Upper lobe of left lung (tissue), 4 donors: ENCODE data around the gene N4BP2L2.

Source experiments
- CTCF ChIP-seq, 6 experiments: fragments of 450-650 bp in 4 of 6; fragments of 200-600 bp in 2 of 6; sonication (generic) in 2 of 6; IDR thresholded peaks; one replicate each; pipeline ENCODE4 v1.5.1; 2016 to 2019; ENCODE audit warnings: antibody characterized with exemption in 6 of 6
- EP300 ChIP-seq, 4 donors: sonication (generic); formaldehyde crosslinking; IDR thresholded peaks; one replicate each; pipeline ENCODE4 v1.5.1; 2017; ENCODE audit warnings: antibody characterized with exemption in 4 of 4, control low read depth in 2 of 4
- POLR2A ChIP-seq, 4 donors: fragments of 450-650 bp; IDR thresholded peaks; one replicate each; pipeline ENCODE4 v1.5.1; 2016 to 2017; ENCODE audit warnings: antibody characterized with exemption in 4 of 4, mild to moderate bottlenecking in 2 of 4
- POLR2AphosphoS5 ChIP-seq, 2 donors: sonication (generic); formaldehyde crosslinking; IDR thresholded peaks; one replicate each; pipeline ENCODE4 v1.5.1; 2017; ENCODE audit warnings: antibody characterized with exemption in 2 of 2

- no peak for TF ChIP-seq CTCF (IDR thresholded peaks at IDR 0.05)
- no peak for TF ChIP-seq POLR2AphosphoS5 (IDR thresholded peaks at IDR 0.05)
- TF ChIP-seq EP300 (IDR thresholded peaks at IDR 0.05), result no peak
- no peak for TF ChIP-seq POLR2A (IDR thresholded peaks at IDR 0.05)
Observed at GRCh38 chr13:32542221-32542620, 3.6 kb upstream of the N4BP2L2 start.
